ENCODE measurements around the gene BTAF1.
A peak's percentile ranks its signal among the peaks of the same experiment; 100 is the strongest.

The BTAF1 gene

GRCh38 chr10:91908337-91909116 is 15.0 kb upstream of the BTAF1 start:
- DNase-seq, result peak; percentile 85

- DNase-seq, result peak; percentile 58
Observed at GRCh38 chr10:91909117-91909677, 14.4 kb upstream of the BTAF1 start, which contains the start of gene FGFBP3. Gene FGFBP3, minus strand, starts transcription at chr10:91909486. Its CDS starts 517 bp downstream, at chr10:91908969.

GRCh38 chr10:91910467-91910866 is 13.1 kb upstream of the BTAF1 start:
- no peak for DNase-seq

DNA sequence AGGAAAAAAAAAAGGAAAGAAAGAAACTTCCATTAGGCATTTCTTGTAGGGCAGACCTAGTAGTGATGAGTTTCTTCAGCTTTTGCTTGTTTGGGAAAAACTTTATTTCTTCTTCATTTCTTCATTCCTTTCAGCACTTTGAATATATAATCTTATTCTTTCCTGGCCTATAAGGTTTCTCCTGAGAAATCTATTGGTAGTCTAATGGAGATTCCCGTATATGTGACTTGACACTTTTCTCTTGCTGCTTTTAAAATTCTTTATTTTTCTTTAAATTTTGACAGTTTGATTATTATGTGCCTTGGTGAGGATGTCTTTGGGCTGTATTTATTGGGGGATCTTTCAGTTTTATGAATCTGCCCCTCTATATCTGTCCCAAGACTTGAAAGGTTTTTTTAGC is 3.9 kb upstream of the BTAF1 start:
- DNase-seq, result no peak

DNA sequence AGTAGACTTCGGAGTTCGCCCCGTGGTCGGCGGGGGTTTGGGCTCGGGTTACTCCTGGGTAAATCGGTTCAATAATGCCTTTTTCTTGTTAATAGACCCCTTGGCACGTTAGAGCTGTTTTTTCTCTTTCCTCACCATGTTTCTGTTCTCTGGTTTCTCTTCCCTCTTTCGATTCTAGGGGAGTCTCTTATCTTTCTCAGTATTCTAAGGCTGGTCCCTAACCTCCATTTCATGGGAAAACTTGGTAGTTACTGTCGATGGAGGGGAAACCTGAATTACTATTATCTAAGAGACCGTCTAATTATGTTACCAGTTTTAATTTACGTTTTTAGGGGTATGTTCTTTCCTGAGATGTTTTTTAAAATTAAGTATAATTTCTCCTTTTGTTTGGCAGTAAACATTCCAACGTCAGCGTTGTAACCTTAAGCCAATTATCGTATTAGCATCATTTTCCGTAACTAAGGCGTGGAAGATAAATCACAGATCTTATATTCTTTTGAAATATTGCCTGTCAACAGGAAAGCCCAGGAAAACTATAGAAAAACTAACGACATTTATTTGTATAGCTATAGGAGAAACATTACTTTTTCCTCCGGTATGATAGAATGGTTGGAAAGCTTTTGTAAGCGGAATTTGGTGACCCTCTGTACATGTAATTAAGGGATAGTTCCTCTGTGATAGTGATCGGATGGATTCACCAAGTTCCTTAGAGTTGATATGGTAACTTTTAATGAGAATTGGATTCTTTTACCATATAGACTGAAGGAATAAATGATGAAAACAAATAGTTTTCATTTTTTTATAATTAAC is 847 bp downstream of the BTAF1 start:
- no peak for DNase-seq

GRCh38 chr10:91925022-91925320 is 1.4 kb downstream of the BTAF1 start:
- DNase-seq, result no peak

DNA sequence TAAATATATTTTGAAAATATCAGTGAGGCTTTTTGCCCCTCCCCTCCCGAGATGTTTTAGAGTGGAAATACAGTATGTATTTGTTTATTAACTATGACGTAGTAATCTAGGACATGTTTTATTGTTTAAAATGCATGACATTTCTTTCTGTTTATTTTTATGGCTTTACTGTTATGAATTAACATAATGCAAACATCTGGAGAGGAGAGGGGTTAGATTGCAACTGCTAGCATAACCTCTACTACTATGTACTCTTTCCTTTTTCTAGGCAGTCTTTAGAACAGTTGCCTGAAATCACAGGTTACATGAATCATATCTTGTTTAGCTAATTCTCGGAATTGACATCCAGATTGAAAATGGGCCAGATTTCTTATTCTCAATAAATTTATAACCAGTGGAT is 7.4 kb downstream of the BTAF1 start:
- no peak for DNase-seq

- no peak for DNase-seq
Observed at GRCh38 chr10:91931526-91932190, 8.1 kb downstream of the BTAF1 start.

- no peak for DNase-seq
Observed at GRCh38 chr10:91932737-91933136, 9.2 kb downstream of the BTAF1 start.

DNA sequence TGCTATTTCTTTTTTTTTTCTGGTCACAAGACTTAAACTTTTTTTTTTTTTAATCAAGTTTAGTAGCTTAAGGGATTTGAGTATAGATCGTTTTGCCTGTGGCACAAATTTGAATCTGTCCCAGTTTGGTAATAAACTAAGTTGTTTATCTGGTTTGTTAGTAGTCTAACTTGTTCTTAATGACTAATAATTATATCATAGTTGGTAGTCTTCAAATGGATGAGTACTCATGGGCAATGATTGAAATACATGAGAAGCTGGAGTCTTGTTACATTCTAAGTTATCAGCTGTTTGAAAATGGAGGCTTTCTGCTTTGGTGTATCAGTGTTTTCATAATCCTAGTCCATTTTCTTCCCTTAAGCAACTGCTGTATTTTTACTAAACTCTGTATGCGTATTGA is 12.3 kb downstream of the BTAF1 start:
- no peak for DNase-seq

DNA sequence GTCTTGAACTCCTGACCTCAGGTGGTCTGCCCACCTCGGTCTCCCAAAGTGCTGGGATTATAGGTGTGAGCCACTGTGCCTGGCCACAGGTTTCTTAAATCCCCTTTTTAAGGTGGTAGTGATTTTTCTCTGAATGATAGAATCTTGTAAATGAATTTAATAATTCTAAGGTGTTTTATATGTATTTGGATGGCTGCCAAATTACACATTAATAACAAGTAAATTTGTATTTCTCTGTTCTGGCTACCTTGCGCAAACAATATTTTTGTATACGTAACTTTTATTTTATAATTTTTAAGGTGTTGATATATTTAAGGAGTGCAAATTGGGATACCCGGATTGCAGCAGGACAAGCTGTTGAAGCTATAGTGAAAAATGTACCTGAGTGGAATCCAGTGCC is 16.1 kb downstream of the BTAF1 start:
- no peak for DNase-seq

- no peak for DNase-seq
Observed at GRCh38 chr10:91941426-91941825, 17.9 kb downstream of the BTAF1 start.

- DNase-seq, result peak; percentile 88
Observed at GRCh38 chr10:91944880-91945630, 21.5 kb downstream of the BTAF1 start.

GRCh38 chr10:91953600-91954160 is 30.1 kb downstream of the BTAF1 start:
- no peak for DNase-seq

GRCh38 chr10:91955114-91955513 is 31.5 kb downstream of the BTAF1 start:
- no peak for DNase-seq

DNA sequence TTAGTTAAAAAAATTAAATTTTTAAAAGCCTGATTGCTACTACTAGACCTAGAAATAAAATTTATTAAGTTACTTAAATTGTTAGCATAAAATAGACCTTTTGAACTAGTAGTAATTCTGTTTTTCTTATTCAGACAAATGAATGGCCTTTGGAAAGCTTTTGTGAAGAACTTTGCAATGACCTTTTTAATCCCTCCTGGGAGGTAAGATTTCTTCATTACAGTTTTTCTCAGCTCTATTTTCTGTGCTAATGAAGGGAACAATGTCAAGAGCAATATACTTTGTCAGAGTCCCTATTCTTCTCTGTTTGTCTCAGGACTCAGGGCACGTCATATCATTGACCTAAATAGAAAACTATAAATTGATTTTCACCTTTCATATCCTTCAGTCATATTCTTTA is 33.5 kb downstream of the BTAF1 start:
- DNase-seq, result no peak

DNA sequence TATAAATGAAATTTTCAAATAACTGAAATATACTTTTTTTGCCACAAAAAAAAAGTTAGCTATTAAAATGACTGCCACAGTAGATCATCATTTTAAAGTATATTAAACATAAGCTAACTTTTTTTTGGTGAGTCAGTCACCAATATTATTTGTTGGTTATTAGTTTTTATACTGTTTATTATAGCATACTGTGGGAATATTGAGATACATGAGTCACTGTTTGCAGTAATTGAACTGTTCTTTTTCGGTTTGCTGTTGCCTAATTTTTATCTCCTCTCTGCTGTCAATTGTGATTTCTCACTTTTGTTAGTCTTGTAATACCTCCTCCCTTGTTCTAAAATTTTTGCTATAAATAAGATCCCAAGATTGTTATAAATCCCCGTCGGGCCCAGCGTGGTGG is 45.7 kb downstream of the BTAF1 start:
- no peak for DNase-seq

DNA sequence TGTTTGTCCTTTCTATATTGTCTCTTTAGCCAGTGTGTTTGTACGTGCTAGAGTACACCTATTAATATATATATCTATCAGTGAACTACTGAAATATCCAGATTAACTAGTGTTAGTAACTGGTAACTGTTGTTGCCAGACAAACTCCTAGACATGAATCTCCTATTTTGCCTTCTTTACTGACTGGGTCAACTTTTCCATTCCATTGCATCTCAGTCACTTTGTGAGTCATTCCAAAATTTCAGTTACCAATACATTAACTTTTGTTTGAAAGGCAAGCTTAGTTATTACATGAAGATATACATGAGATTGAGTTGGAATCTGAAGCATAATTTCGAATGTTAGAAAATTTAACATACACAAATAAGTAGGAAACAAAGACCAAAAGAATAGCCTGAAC is 51.4 kb downstream of the BTAF1 start:
- DNase-seq, result peak; percentile 51

DNA sequence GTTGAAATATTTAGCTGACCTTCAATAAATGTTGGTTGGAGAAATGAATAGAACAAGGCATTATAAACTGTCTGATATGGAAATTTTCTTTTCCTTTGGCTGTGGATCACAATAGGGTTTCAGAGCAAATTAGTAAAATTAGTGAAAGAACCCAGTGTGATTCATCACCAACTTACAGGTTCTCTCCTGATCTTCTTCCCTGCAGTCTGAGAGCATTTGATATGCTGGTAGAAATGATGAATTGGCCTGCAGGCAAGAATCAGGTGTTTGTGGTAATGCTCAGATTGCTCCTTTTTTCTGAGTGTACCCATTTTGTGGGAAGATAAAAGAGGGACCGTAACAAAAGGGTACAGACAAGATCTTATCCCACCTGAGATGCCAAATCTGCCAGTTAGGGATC is 51.9 kb downstream of the BTAF1 start:
- peak; percentile 6 for DNase-seq

DNA sequence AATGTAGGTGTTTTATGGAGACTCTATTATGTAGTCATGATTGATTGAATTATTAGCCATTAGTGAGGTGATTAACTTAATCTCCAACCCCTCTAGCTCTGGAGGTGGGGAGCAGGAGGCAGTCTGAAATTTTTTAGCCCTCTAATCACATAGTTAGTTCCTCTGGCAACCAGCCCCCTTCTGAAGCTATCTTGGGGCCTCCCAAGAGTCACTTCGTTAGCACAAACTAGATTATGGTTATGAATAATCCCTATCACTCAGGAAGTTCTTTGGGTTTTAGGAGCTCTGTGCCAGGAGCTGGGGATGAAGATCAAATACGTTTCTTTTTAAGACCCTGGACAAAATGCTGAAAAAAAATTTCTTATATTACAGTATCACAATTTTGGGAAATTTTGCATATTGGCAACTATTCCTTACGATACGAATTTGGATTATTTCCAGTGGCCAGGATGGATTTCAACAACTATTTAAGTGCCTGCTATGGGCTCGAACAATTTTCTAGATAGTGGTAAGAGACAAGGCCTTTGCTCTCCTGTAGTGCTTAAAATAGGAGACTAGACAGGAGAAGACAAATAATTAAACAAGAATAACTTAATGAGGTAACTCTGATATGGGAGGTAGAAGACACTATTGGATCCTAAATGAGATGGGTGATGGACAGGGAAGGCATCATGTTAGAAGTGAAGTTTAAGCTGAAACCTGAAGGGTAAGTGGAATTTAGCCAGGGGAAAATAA is 52.9 kb downstream of the BTAF1 start:
- no peak for DNase-seq

DNA sequence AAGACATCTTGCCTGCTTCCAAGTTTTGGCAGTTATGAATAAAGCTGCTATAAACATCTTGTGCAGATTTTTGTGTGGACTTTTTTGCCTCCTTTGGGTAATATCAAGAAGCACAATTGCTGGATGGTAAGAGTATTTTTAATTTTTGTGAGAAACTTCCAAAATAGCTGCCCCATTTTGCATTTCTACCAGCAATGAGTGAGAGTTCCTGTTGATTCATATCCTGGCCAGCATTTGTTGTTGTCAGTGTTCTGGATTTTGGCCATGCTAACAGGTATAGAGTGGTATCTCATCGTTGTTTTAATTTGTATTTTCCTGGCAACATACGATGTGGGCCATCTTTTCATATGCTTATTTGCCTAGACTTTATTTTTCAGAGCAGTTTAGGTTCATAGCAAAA is 53.9 kb downstream of the BTAF1 start:
- no peak for DNase-seq

DNA sequence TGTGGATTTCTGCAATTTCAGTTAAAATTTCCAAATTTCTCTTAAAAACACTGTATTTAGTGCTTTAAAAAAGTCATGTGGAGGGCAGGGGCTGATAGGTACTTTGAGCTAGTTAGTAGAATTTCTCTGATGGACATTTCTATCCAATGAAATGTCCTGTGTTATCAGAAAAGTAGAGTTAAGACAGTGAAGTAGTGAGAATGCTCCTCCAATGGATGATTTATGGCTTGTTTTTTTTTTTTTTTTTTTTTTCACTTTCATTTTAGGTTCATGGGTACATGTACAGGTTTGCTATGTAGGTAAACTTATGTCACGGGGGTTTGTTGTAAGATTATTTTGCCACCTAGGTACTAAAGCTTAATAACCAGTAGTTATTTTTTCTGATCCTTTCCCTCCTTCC is 55.0 kb downstream of the BTAF1 start:
- no peak for DNase-seq

Data from activated CD4-positive, alpha-beta T cell treated with anti-CD3 and anti-CD28 coated beads, Interleukin-2, Interleukin-6, amounts not matched to agents 100 ng/mL and 50 ng/mL, durations not matched to agents 16 hours and 8 hours (primary cell).